Measurements from ENCODE around the gene ZNF790. TPM values are rescaled to one million over a fixed set of nuclear protein-coding genes. Genes with fewer than 3 reads are reported as not detected.

The ZNF790 gene
- total and polyA plus RNA-seq, 2 of the 13 experiments (the other 11 are each of a cell fraction or from before 2014, with no cell fraction given), result 1.3 to 5.3 TPM

Small RNAs within 50 kb of the gene (small RNA-seq; reads per million reads assigned to genes)
- 0 reads per million in 3 experiments for gene RF00019 (ENCODE audit: insufficient read depth in 2 of 3, insufficient read length in 3 of 3, low read depth in 2 of 3, low replicate concordance in 1 of 3)

Other genes starting within 250 kb of the ZNF790 start
- 6.3 and 6.8 TPM in 2 replicates for gene ZNF382, start 233.1 kb downstream of the ZNF790 start, total RNA-seq (2016; rRNA removed; fragmentation: Illumina TruSeq; extraction: Trizol)
- gene ZNF382, start 233.1 kb downstream of the ZNF790 start, polyA plus RNA-seq (2011; rRNA removed), result 2.3 and 3.1 TPM in 2 replicates
- gene ZNF461, start 171.6 kb downstream of the ZNF790 start, total RNA-seq (2016; rRNA removed; fragmentation: Illumina TruSeq; extraction: Trizol), result 2.4 and 3.2 TPM in 2 replicates
- 1.6 and 1.7 TPM in 2 replicates for gene ZNF461, start 171.6 kb downstream of the ZNF790 start, polyA plus RNA-seq (2011; rRNA removed)
- 6.8 and 9.3 TPM in 2 replicates for gene ZNF567, start 150.8 kb downstream of the ZNF790 start, total RNA-seq (2016; rRNA removed; fragmentation: Illumina TruSeq; extraction: Trizol)
- 3.1 and 3.4 TPM in 2 replicates for gene ZNF567, start 150.8 kb downstream of the ZNF790 start, polyA plus RNA-seq (2011; rRNA removed)
- gene ZNF850, start 65.6 kb downstream of the ZNF790 start, total RNA-seq (2016; rRNA removed; fragmentation: Illumina TruSeq; extraction: Trizol), result 6.6 and 11.4 TPM in 2 replicates
- 0.78 and 0.81 TPM in 2 replicates for gene ZNF850, start 65.6 kb downstream of the ZNF790 start, polyA plus RNA-seq (2011; rRNA removed)
- 2.9 and 3.0 TPM in 2 replicates for gene ZNF345, start 12.5 kb upstream of the ZNF790 start, total RNA-seq (2016; rRNA removed; fragmentation: Illumina TruSeq; extraction: Trizol)
- 2.6 TPM in 2 replicates for gene ZNF345, start 12.5 kb upstream of the ZNF790 start, polyA plus RNA-seq (2011; rRNA removed)
- 0.86 and 1.6 TPM in 2 replicates for gene ZNF829, start 77.9 kb upstream of the ZNF790 start, total RNA-seq (2016; rRNA removed; fragmentation: Illumina TruSeq; extraction: Trizol)
- 0.10 and 0.15 TPM in 2 replicates for gene ZNF829, start 77.9 kb upstream of the ZNF790 start, polyA plus RNA-seq (2011; rRNA removed)
- gene ZNF568, start 77.9 kb upstream of the ZNF790 start, total RNA-seq (2016; rRNA removed; fragmentation: Illumina TruSeq; extraction: Trizol), result 1.00 and 1.9 TPM in 2 replicates
- 0.15 and 0.22 TPM in 2 replicates for gene ZNF568, start 77.9 kb upstream of the ZNF790 start, polyA plus RNA-seq (2011; rRNA removed)
- 6.6 and 11.1 TPM in 2 replicates for gene ZNF420, start 240.0 kb upstream of the ZNF790 start, total RNA-seq (2016; rRNA removed; fragmentation: Illumina TruSeq; extraction: Trizol)
- 1.4 and 2.5 TPM in 2 replicates for gene ZNF420, start 240.0 kb upstream of the ZNF790 start, polyA plus RNA-seq (2011; rRNA removed)